ENCODE results near the gene RFPL4AL1.

RFPL4AL1 gene

GRCh38 chr19:55812449-55812848 is 43.5 kb downstream of the RFPL4AL1 start:
- peaks cover 93% of the 10 kb centered on the region for H3K9me3 Mint-ChIP-seq
- H3K27me3 Mint-ChIP-seq (ENCODE audit: low read depth, poor library complexity), result no peaks in the 10 kb centered on the region
- TF ChIP-seq CTCF (IDR thresholded peaks at IDR 0.05), result no peak
- H3K4me3 Mint-ChIP-seq, result no peak overlapping the region
- no peaks in the 10 kb centered on the region for H3K36me3 Mint-ChIP-seq (ENCODE audit: low read depth)
- H3K27ac Mint-ChIP-seq, result no peak overlapping the region
- no peak for DNase-seq
- no peaks in the 10 kb centered on the region for H3K4me1 Mint-ChIP-seq

DNA sequence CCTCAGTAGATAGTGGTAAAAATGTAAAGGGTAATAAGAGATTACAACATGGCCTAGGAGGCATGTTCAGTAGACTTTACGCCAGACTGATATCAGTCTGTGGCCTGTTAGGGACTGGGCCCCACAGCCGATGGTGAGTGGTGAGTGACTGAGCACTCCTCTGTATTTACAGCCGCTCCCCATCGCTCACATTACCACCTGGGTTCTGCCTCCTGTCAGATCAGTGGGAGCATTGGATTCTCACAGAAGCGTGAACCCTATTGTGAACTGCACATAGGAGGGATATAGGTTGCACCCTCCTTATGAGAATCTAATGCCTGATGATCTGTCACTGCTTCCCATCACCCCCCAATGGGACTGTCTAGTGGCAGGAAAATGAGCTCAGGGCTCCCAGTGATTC is 45.0 kb downstream of the RFPL4AL1 start:
- Mint-ChIP-seq H3K27me3 (ENCODE audit: low read depth, poor library complexity) (no peaks in the 10 kb centered on the region), H3K4me1 (no peaks in the 10 kb centered on the region), H3K4me3 (no peak overlapping the region), H3K27ac (no peak overlapping the region), H3K36me3 (ENCODE audit: low read depth) (no peaks in the 10 kb centered on the region), H3K9me3 (peaks cover 91% of the 10 kb centered on the region)
- no peak for TF ChIP-seq CTCF (IDR thresholded peaks at IDR 0.05)
- no peak for DNase-seq

DNA sequence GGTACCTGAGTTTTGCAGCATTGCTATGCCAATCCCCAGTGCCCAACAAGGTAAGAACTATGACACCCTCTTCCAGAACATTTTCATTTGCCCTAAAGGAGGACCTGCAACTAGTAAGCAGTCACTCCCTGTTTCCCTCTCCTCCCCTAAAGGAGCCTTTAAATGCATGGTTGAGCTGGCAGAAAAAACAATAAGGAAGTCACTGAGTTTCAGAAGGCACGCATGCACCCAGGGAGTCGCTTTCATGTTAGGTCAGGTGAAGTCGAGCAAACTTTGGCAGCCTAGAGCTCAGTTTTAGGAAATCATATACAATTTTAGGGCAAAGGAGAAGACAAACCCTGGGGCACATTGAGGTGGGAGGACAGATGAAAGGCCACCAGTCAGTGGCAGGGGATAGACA is 51.1 kb downstream of the RFPL4AL1 start:
- H3K4me1 Mint-ChIP-seq, result no peaks in the 10 kb centered on the region
- peaks cover 69% of the 10 kb centered on the region for H3K9me3 Mint-ChIP-seq
- H3K4me3 Mint-ChIP-seq, result no peak overlapping the region
- no peak for TF ChIP-seq CTCF (IDR thresholded peaks at IDR 0.05)
- no peaks in the 10 kb centered on the region for H3K36me3 Mint-ChIP-seq (ENCODE audit: low read depth)
- no peak overlapping the region for H3K27ac Mint-ChIP-seq
- no peaks in the 10 kb centered on the region for H3K27me3 Mint-ChIP-seq (ENCODE audit: low read depth, poor library complexity)
- no peak for DNase-seq

All from nephron progenitor cell (in vitro differentiated cells).